ENCODE results near the gene EID3. TPM values are rescaled to one million over a fixed set of nuclear protein-coding genes. Genes with fewer than 3 reads are reported as not detected.

Gene EID3
- total and polyA plus RNA-seq, 2 of the 8 experiments (the other 6 are each of a cell fraction or from before 2014, with no cell fraction given), result 1.2 to 2.8 TPM

- Histone ChIP-seq H4K91ac (replicated peaks; ENCODE audit: insufficient read length, low read length) (no peak overlapping the region), H3K4me1 (replicated peaks in 1 of 4; ENCODE audit: control insufficient read depth in 3 of 4, insufficient read depth in 4 of 4, low read length in 3 of 4) (no peaks in the 10 kb centered on the region), H2BK20ac (ENCODE audit: low read length) (no peak overlapping the region), H3K56ac (replicated peaks; ENCODE audit: insufficient read length, low read depth, low read length) (no peak overlapping the region), H3K4ac (replicated peaks; ENCODE audit: insufficient read length, low read depth, low read length) (no peak overlapping the region), H3K9ac (replicated peaks in 1 of 4; ENCODE audit: extremely low read depth in 1 of 4, low read depth in 3 of 4, low read length in 3 of 4) (no peak overlapping the region), H4K8ac (ENCODE audit: extremely low read depth, insufficient read depth, low read length) (no peak overlapping the region), H3K23ac (ENCODE audit: insufficient read length) (no peak overlapping the region), H2AK5ac (ENCODE audit: low read depth, low read length) (no peak overlapping the region), H2BK120ac (replicated peaks; ENCODE audit: low read depth, low read length) (no peak overlapping the region), H2AFZ (ENCODE audit: low read length) (no peak overlapping the region), H4K5ac (ENCODE audit: insufficient read length, low read depth, low read length) (no peak overlapping the region), H3K4me3 (ENCODE audit: extremely low read depth in 1 of 4, insufficient read depth in 2 of 4, low read depth in 3 of 4, low read length in 4 of 4) (no peak overlapping the region), H3K18ac (ENCODE audit: extremely low read depth, low read length) (no peak overlapping the region), H3K27me3 (replicated peaks in 1 of 4; ENCODE audit: control insufficient read depth in 3 of 4, extremely low read depth in 1 of 4, insufficient read depth in 3 of 4, low read length in 3 of 4) (no peaks in the 10 kb centered on the region), H4K20me1 (replicated peaks in 1 of 2; ENCODE audit: control insufficient read depth in 1 of 2, insufficient read depth in 2 of 2, low read length in 2 of 2) (peaks cover 0 to 2% of the 10 kb centered on the region in 2 experiments), H2BK12ac (ENCODE audit: low read depth, low read length) (no peak overlapping the region), H3K4me2 (ENCODE audit: insufficient read depth in 1 of 2, low read depth in 2 of 2, low read length in 2 of 2) (no peak overlapping the region), H3K36me3 (ENCODE audit: control insufficient read depth in 2 of 4, insufficient read depth in 4 of 4, low read length in 3 of 4) (peaks cover 7 to 65% (median 37%) of the 10 kb centered on the region in 4 experiments; a peak in 7 of 8 replicates), H3K9me3 (ENCODE audit: insufficient read depth in 2 of 2, low read depth in 1 of 2, low read length in 1 of 2) (no peaks in the 10 kb centered on the region), H3K23me2 (ENCODE audit: low read depth, low read length) (no peaks in the 10 kb centered on the region), H2BK15ac (ENCODE audit: low read length) (no peak overlapping the region), H2BK5ac (ENCODE audit: low read depth, low read length) (no peak overlapping the region), H3K27ac (ENCODE audit: low read depth, low read length) (no peak overlapping the region), H3K79me2 (ENCODE audit: control insufficient read depth in 1 of 2, insufficient read depth in 2 of 2, low read length in 2 of 2) (no peaks in the 10 kb centered on the region), H3K79me1 (ENCODE audit: low read depth, low read length) (no peaks in the 10 kb centered on the region), H3K14ac (ENCODE audit: insufficient read length) (no peak overlapping the region)
- POLR2A ChIA-PET (ENCODE audit: partially characterized antibody), result interaction anchor here (0.8 to 1.6 kb wide), 3 partner anchors 10 to 33 kb away, joined by 3 to 5 read pairs (median 3); no protein-coding TSS in a partner anchor
- CTCF ChIA-PET (ENCODE audit: partially characterized antibody), result interaction anchor here (1.0 to 2.9 kb wide), 5 partner anchors 10 to 124 kb away, joined by 4 to 16 read pairs (median 5); partner anchors contain the start of gene TXNRD1
- no peak for DNase-seq (ENCODE audit: low read depth in 1 of 2, low spot score in 2 of 2)
- 89% methylated on average over 1 of the region's 1 CpG; no CpG with 5 or more reads in 1 of the 2 experiments for WGBS, 2 experiments (ENCODE audit: extremely low coverage in 1 of 2, insufficient coverage in 1 of 2, insufficient read length in 1 of 2, insufficient replicate concordance in 2 of 2, low coverage in 1 of 2, low lambda C conversion rate in 2 of 2, missing lambda C conversion rate in 1 of 2)
- FAIRE-seq, result no peak
- TF ChIP-seq TAF1 (IDR thresholded peaks at IDR 0.05; ENCODE audit: low read depth, low read length) (no peak), EZH2 (IDR thresholded peaks at IDR 0.05; ENCODE audit: low read depth, low read length, severe bottlenecking) (no peak), ATF2 (IDR thresholded peaks at IDR 0.05; ENCODE audit: low read length) (no peak), JUN (IDR thresholded peaks at IDR 0.05; ENCODE audit: low read depth, low read length) (no peak), BRCA1 (IDR thresholded peaks at IDR 0.05; ENCODE audit: low read depth, low read length) (no peak), HDAC2 (IDR thresholded peaks at IDR 0.05; ENCODE audit: borderline replicate concordance in 1 of 2, low read depth in 2 of 2, low read length in 2 of 2) (no peak), ZNF274 (IDR thresholded peaks at IDR 0.05; ENCODE audit: borderline replicate concordance, extremely low read depth, low read length) (no peak), NRF1 (IDR thresholded peaks at IDR 0.05; ENCODE audit: low read depth, low read length) (no peak), POLR2AphosphoS5 (IDR thresholded peaks at IDR 0.05; ENCODE audit: low read depth, low read length) (no peak), FOSL1 (IDR thresholded peaks at IDR 0.05; ENCODE audit: insufficient read depth, low read depth, low read length) (no peak), EGR1 (IDR thresholded peaks at IDR 0.05; ENCODE audit: borderline replicate concordance, low read depth, low read length) (no peak), ASH2L (IDR thresholded peaks at IDR 0.05; ENCODE audit: low read length) (no peak)
These were observed 36.6 kb downstream of the EID3 start for GRCh38 chr12:104340177-104340576.
